HL-60 (cell line): ENCODE data around the gene DAPP1.

Source experiments
- DNase-seq, 2 experiments: peaks; one replicate each; pipeline ENCODE4 v3.0.0-alpha.2; 2010 to 2020; ENCODE audit warnings: low read depth in 1 of 2, low spot score in 1 of 2
- H3K27ac ChIP-seq: fragments of 250-450 bp; sonication (Bioruptor Pico); replicated peaks from 2 replicates; pipeline ENCODE4 v1.5.1; 2020; ENCODE audit warnings: mild to moderate bottlenecking, moderate library complexity
- H3K27me3 ChIP-seq: fragments of 250-450 bp; sonication (Bioruptor Pico); 2 replicates; pipeline ENCODE4 v1.5.1; 2021; ENCODE audit warnings: mild to moderate bottlenecking, moderate library complexity; ENCODE audit not compliant: insufficient read depth, poor library complexity, severe bottlenecking
- H3K4me3 ChIP-seq: replicated peaks from 2 replicates; pipeline ENCODE4 v1.5.1; 2011; ENCODE audit warnings: mild to moderate bottlenecking, control low read depth, low read length; ENCODE audit not compliant: insufficient read depth
- GABPA ChIP-seq: IDR thresholded peaks from 2 replicates; pipeline ENCODE4 v1.6.1; 2012; ENCODE audit warnings: low read depth
- POLR2AphosphoS5 ChIP-seq: IDR thresholded peaks from 2 replicates; pipeline ENCODE4 v1.6.1; 2012; ENCODE audit warnings: low read depth
- SPI1 ChIP-seq: IDR thresholded peaks from 2 replicates; pipeline ENCODE4 v1.6.1; 2012; ENCODE audit warnings: low read depth, mild to moderate bottlenecking, borderline replicate concordance
- TF ChIP-seq, protein P1 (sequence below): IDR thresholded peaks from one replicate; pipeline ENCODE4 v1.5.1; 2011; ENCODE audit warnings: low read length, control low read depth, inconsistent platforms; ENCODE audit not compliant: insufficient read depth
- TF ChIP-seq, protein P2 (sequence below): IDR thresholded peaks from 2 replicates; pipeline ENCODE4 v1.6.1; 2012; ENCODE audit warnings: low read depth; ENCODE audit not compliant: insufficient replicate concordance

The DAPP1 gene

DNA sequence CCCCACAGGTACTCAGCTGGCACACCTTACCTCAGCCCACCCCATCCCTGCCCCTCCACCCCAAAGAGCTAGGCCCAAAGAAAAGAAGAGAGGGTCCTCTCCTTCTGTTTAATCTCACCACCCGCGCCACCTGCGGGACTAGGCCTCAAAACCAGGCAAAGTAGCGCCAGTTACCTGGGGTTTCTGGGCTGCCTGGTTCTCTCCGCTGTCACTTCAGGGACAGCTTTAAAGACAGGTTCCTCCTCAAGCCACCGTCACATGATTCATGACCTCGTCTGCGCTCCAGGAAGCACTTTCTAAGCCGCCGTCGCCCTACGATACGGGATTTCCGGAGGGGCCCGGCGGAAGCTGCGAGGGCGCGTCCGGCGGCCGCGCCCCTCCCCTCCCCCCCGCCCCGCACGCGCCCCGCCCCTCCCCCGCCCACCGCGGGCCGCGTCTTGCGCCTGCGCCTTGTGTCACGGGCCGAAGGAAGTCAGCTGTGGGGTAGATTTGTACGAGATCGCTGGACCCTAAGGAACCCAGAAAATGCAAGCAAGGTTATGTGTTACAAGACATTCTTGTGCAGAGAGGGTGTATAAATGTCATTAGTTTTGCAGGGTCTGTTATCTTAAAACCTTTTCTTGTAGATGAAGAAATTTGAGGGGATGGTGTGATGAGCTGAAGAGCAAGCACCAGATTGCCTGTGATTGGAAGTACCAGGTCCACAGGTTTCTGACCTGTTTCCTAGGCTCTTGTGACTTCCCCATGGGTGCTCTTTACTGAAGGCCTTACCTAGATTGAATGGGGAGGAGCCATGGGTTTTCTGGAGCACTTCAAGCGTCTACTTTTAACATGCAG is 77.8 kb downstream of the DAPP1 start, which contains the start of gene LAMTOR3:
LAMTOR3 (minus strand) TSS at position 267 of the 837 bp plus-strand sequence. CDS start 464 bp downstream, outside the sequence.
- DNase-seq: peak; percentile 86 to 94
- TF ChIP-seq GABPA: peak; percentile 90
- TF ChIP-seq, protein P1, sequence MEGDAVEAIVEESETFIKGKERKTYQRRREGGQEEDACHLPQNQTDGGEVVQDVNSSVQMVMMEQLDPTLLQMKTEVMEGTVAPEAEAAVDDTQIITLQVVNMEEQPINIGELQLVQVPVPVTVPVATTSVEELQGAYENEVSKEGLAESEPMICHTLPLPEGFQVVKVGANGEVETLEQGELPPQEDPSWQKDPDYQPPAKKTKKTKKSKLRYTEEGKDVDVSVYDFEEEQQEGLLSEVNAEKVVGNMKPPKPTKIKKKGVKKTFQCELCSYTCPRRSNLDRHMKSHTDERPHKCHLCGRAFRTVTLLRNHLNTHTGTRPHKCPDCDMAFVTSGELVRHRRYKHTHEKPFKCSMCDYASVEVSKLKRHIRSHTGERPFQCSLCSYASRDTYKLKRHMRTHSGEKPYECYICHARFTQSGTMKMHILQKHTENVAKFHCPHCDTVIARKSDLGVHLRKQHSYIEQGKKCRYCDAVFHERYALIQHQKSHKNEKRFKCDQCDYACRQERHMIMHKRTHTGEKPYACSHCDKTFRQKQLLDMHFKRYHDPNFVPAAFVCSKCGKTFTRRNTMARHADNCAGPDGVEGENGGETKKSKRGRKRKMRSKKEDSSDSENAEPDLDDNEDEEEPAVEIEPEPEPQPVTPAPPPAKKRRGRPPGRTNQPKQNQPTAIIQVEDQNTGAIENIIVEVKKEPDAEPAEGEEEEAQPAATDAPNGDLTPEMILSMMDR: no peak
- TF ChIP-seq POLR2AphosphoS5: peak; percentile 58; the same call in 1 of the 2 replicates
- Histone ChIP-seq H3K27me3 (no peaks in the 10 kb centered on the region), H3K4me3 (peak within 1 kb of the TSS; percentile 100), H3K27ac (peak within 1 kb of the TSS; percentile 75)

DNA sequence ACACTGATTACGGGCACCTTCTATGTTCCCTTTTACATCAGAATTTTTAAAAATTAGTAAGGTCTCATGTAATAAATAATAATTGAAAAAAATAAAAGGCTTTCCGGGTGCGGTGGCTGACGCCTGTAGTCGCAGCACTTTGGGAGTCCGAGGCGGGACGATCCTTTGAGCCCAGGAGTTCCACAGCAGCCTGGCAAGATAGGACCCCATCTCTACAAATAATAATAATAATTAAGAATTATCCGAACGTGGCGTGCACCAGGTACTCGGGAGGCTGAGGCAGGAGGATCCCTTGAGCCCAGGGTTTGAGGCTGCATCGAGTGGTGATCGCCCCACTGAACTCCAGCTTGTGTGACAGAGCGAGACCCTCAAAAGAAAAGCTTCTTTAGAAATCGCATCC is 78.4 kb downstream of the DAPP1 start:
- TF ChIP-seq POLR2AphosphoS5 (no peak), GABPA (no peak), SPI1 (no peak)
- TF ChIP-seq, protein P2, sequence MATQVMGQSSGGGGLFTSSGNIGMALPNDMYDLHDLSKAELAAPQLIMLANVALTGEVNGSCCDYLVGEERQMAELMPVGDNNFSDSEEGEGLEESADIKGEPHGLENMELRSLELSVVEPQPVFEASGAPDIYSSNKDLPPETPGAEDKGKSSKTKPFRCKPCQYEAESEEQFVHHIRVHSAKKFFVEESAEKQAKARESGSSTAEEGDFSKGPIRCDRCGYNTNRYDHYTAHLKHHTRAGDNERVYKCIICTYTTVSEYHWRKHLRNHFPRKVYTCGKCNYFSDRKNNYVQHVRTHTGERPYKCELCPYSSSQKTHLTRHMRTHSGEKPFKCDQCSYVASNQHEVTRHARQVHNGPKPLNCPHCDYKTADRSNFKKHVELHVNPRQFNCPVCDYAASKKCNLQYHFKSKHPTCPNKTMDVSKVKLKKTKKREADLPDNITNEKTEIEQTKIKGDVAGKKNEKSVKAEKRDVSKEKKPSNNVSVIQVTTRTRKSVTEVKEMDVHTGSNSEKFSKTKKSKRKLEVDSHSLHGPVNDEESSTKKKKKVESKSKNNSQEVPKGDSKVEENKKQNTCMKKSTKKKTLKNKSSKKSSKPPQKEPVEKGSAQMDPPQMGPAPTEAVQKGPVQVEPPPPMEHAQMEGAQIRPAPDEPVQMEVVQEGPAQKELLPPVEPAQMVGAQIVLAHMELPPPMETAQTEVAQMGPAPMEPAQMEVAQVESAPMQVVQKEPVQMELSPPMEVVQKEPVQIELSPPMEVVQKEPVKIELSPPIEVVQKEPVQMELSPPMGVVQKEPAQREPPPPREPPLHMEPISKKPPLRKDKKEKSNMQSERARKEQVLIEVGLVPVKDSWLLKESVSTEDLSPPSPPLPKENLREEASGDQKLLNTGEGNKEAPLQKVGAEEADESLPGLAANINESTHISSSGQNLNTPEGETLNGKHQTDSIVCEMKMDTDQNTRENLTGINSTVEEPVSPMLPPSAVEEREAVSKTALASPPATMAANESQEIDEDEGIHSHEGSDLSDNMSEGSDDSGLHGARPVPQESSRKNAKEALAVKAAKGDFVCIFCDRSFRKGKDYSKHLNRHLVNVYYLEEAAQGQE: no peak
- TF ChIP-seq, protein P1: no peak
- peak overlapping the region; percentile 52 for H3K27ac ChIP-seq
- peak overlapping the region; percentile 38; the same call in 1 of the 2 replicates for H3K4me3 ChIP-seq

DNA sequence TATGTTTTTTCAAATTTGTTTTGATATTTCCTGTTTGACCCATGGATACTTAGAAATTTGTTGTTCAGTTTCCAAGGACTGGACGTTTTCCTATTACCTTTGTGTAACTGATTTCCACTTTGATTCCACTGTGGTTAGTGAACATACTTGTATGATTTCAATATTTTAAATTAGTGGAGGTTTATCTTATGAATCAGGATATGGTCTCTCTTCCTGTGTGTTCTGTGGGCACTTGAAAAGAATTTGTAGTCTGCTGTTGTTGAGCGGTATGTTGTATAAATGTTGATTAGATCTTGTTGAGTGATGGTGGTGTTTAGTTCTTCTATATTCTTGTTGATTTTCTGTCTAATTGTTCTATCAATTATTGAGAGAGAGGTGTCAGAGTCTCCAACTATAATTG is 98.8 kb downstream of the DAPP1 start:
- DNase-seq: no peak
- no peak overlapping the region for H3K27ac ChIP-seq
- TF ChIP-seq SPI1 (no peak), POLR2AphosphoS5 (no peak), GABPA (no peak)
- TF ChIP-seq, protein P2: no peak
- TF ChIP-seq, protein P1: no peak
- H3K27me3 ChIP-seq: no peaks in the 10 kb centered on the region
- no peak overlapping the region for H3K4me3 ChIP-seq

More for the DNA sequence above, 78.4 kb downstream of the DAPP1 start:
- H3K27me3 ChIP-seq: no peaks in the 10 kb centered on the region
- no peak for DNase-seq
